Body of pancreas (tissue), 4 donors: ENCODE results near the gene DNAL1. TPM values are rescaled to one million over a fixed set of nuclear protein-coding genes. Genes with fewer than 3 reads are reported as not detected.

Experiments
- ATAC-seq: fragments of 150-250 bp; one replicate; pipeline ENCODE4 v1.9.1; 2016
- DNase-seq, 4 donors: peaks; one replicate each; pipeline ENCODE4 v3.0.0-alpha.2; 2019
- H3K27ac ChIP-seq, 4 donors: fragments of 200-600 bp; sonication (generic); 1 replicate in 3 of 4; 2 replicates in 1 of 4; pipeline versions ENCODE4 v1.5.1 to v1.6.1; 2016 to 2019; ENCODE audit warnings: mild to moderate bottlenecking in 1 of 4, mixed read lengths in 1 of 4, moderate library complexity in 1 of 4
- H3K27me3 ChIP-seq, 2 donors: fragments of 200-600 bp; sonication (generic); one replicate each; pipeline ENCODE4 v1.6.0; 2016; ENCODE audit warnings: mild to moderate bottlenecking in 1 of 2
- H3K36me3 ChIP-seq, 2 donors: fragments of 200-600 bp; sonication (generic); replicated peaks in 1 of 2; 2 replicates each; pipeline ENCODE4 v1.5.1; 2016; ENCODE audit warnings: low read depth in 2 of 2; ENCODE audit not compliant: insufficient read depth in 1 of 2
- H3K4me1 ChIP-seq: fragments of 200-600 bp; sonication (generic); one replicate; pipeline ENCODE4 v1.6.0; 2016
- H3K4me3 ChIP-seq, 2 donors: fragments of 200-600 bp; sonication (generic); 1 replicate in 1 of 2; 2 replicates in 1 of 2; pipeline ENCODE4 v1.5.1; 2016 to 2019
- H3K9me3 ChIP-seq, 3 donors: fragments of 200-600 bp; sonication (generic); 1 replicate in 2 of 3; 2 replicates in 1 of 3; pipeline ENCODE4 v1.5.1; 2016
- CTCF ChIP-seq, 7 experiments: fragments of 450-650 bp in 4 of 7; fragments of 200-600 bp in 3 of 7; sonication (generic) in 3 of 7; IDR thresholded peaks; one replicate each; pipeline ENCODE4 v1.5.1; 2016 to 2019; ENCODE audit warnings: antibody characterized with exemption in 7 of 7
- POLR2A ChIP-seq, 3 donors: fragments of 450-650 bp; IDR thresholded peaks; one replicate each; pipeline ENCODE4 v1.6.1; 2016; ENCODE audit warnings: antibody characterized with exemption in 3 of 3, mild to moderate bottlenecking in 2 of 3
- WGBS, 2 donors: methylation state at CpG; one replicate each; pipeline ENCODE4 v1.1.5; 2017; 5-methylcytosine and 5-hydroxymethylcytosine counted together
- intact Hi-C: fragments of 100-400 bp; cut with DNase I; formaldehyde crosslinking; loops from one replicate; pipeline ENCODE4 v1.15.1; 2023
- total RNA-seq, 2 donors: library from RNA; depleted of rRNA; stranded (reverse); fragments of >200 nt; gene quantifications; one replicate each; pipeline ENCODE4 v1.1.0, GENCODE V29; 2016

Gene DNAL1
- total RNA-seq, 2 donors from 2014 or later = 2.6 to 7.3 TPM

GRCh38 chr14:73666583-73666982 is 21.8 kb downstream of the DNAL1 start:
- ATAC-seq (no peak), DNase-seq (no peak)
- H3K27me3 ChIP-seq = no peaks in the 10 kb centered on the region
- no peak overlapping the region for H3K4me3 ChIP-seq
- no peaks in the 10 kb centered on the region for H3K4me1 ChIP-seq
- intact Hi-C loops = no loop called here
- H3K36me3 ChIP-seq = no peaks in the 10 kb centered on the region
- no peak overlapping the region for H3K27ac ChIP-seq
- 88 to 90% methylated on average over 5 of the region's 5 CpGs for WGBS, 2 donors
- H3K9me3 ChIP-seq = no peaks in the 10 kb centered on the region
- TF ChIP-seq CTCF (IDR thresholded peaks at IDR 0.05) = no peak
- no peak for TF ChIP-seq POLR2A (IDR thresholded peaks at IDR 0.05)

GRCh38 chr14:73667854-73668253 is 23.1 kb downstream of the DNAL1 start:
- TF ChIP-seq POLR2A (IDR thresholded peaks at IDR 0.05) (no peak), CTCF (IDR thresholded peaks at IDR 0.05) (no peak)
- Histone ChIP-seq H3K4me1 (no peaks in the 10 kb centered on the region), H3K9me3 (no peaks in the 10 kb centered on the region), H3K27ac (no peak overlapping the region), H3K4me3 (no peak overlapping the region), H3K36me3 (peaks cover 0 to 1% of the 10 kb centered on the region in 2 donors), H3K27me3 (no peaks in the 10 kb centered on the region)
- WGBS, 2 donors = 78 to 88% methylated on average over 3 of the region's 3 CpGs
- ATAC-seq = no peak
- intact Hi-C loops = no loop called here
- DNase-seq = no peak

- DNase-seq (no peak), ATAC-seq (no peak)
- no peaks in the 10 kb centered on the region for H3K4me1 ChIP-seq
- no peak for TF ChIP-seq CTCF (IDR thresholded peaks at IDR 0.05)
- TF ChIP-seq POLR2A (IDR thresholded peaks at IDR 0.05) = no peak
- H3K36me3 ChIP-seq = peaks cover 0 to 1% of the 10 kb centered on the region in 2 donors
- intact Hi-C loops = no loop called here
- H3K27me3 ChIP-seq = no peaks in the 10 kb centered on the region
- no peak overlapping the region for H3K4me3 ChIP-seq
- no peak overlapping the region for H3K27ac ChIP-seq
- H3K9me3 ChIP-seq = no peaks in the 10 kb centered on the region
- 69 to 77% methylated on average over 3 of the region's 3 CpGs for WGBS, 2 donors
These were observed 30.2 kb downstream of the DNAL1 start for GRCh38 chr14:73674986-73675385.

- Histone ChIP-seq H3K4me3 (no peak overlapping the region), H3K9me3 (no peaks in the 10 kb centered on the region), H3K36me3 (no peaks in the 10 kb centered on the region), H3K27ac (no peak overlapping the region), H3K4me1 (no peaks in the 10 kb centered on the region), H3K27me3 (no peaks in the 10 kb centered on the region)
- no peak for TF ChIP-seq POLR2A (IDR thresholded peaks at IDR 0.05)
- no peak for TF ChIP-seq CTCF (IDR thresholded peaks at IDR 0.05)
- WGBS, 2 donors = 95 to 100% methylated on average over 4 of the region's 4 CpGs
- intact Hi-C loops = no loop called here
- no peak for ATAC-seq
- no peak for DNase-seq
These were observed 33.9 kb downstream of the DNAL1 start for GRCh38 chr14:73678698-73679097.

GRCh38 chr14:73680821-73681220 is 36.0 kb downstream of the DNAL1 start:
- H3K36me3 ChIP-seq = no peaks in the 10 kb centered on the region
- TF ChIP-seq CTCF (IDR thresholded peaks at IDR 0.05) (no peak), POLR2A (IDR thresholded peaks at IDR 0.05) (no peak)
- H3K4me1 ChIP-seq = no peaks in the 10 kb centered on the region
- H3K9me3 ChIP-seq = no peaks in the 10 kb centered on the region
- H3K4me3 ChIP-seq = no peak overlapping the region
- WGBS, 2 donors = 90 to 93% methylated on average over 5 of the region's 5 CpGs
- ATAC-seq (no peak), DNase-seq (no peak)
- H3K27me3 ChIP-seq = no peaks in the 10 kb centered on the region
- H3K27ac ChIP-seq = no peak overlapping the region
- intact Hi-C loops = no loop called here
